ENCODE measurements around the gene CDK10. TPM values are rescaled to one million over a fixed set of nuclear protein-coding genes. Genes with fewer than 3 reads are reported as not detected.

The CDK10 gene
- 11.9 and 40.4 TPM in 2 replicates for total RNA-seq (2014; rRNA removed; shearing (Covaris generic); ENCODE audit: low replicate concordance)

GRCh38 chr16:89686520-89687091 lies at the start of gene CDK10:
Gene CDK10, plus strand, starts transcription at chr16:89686689. Its CDS starts 22 bp downstream, at chr16:89686711.
- H3K36me3 ChIP-seq = peaks cover 2% of the 10 kb centered on the region
- H3K9me3 ChIP-seq = no peaks in the 10 kb centered on the region
- no peaks in the 10 kb centered on the region for H3K27me3 ChIP-seq
- DNase-seq = peak; percentile 76
- H3K4me3 ChIP-seq = peak within 1 kb of the TSS; percentile 80

- H3K36me3 ChIP-seq = no peaks in the 10 kb centered on the region
- H3K9me3 ChIP-seq = no peaks in the 10 kb centered on the region
- H3K4me3 ChIP-seq = no peak overlapping the region
- no peak for DNase-seq
- H3K27me3 ChIP-seq = no peaks in the 10 kb centered on the region
Measured at GRCh38 chr16:89637379-89637778, 49.1 kb upstream of the CDK10 start.

DNA sequence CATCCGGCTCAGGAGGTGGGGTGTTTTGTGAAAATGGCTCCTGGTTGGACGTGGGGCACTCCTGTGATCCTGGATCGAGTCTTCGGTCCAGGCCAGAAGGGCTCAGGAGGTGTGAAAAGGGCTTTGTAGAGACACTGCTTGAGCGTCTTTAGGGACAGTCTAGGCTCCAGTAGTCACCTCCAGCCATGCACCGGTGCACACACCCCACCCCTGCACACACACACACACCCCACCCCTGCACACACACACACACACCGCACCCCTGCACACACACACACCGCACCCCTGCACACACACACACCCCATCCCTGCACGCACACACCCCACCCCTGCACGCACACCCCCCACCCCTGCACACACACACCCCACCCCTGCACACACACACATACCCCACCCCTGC lies 48.0 kb upstream of the CDK10 start:
- no peaks in the 10 kb centered on the region for H3K9me3 ChIP-seq
- no peak for DNase-seq
- H3K4me3 ChIP-seq = no peak overlapping the region
- H3K27me3 ChIP-seq = no peaks in the 10 kb centered on the region
- no peaks in the 10 kb centered on the region for H3K36me3 ChIP-seq

- Histone ChIP-seq H3K36me3 (no peaks in the 10 kb centered on the region), H3K9me3 (no peaks in the 10 kb centered on the region), H3K4me3 (no peak overlapping the region), H3K27me3 (no peaks in the 10 kb centered on the region)
- DNase-seq = no peak
Measured at GRCh38 chr16:89639385-89639784, 47.1 kb upstream of the CDK10 start.

- no peak overlapping the region for H3K4me3 ChIP-seq
- no peaks in the 10 kb centered on the region for H3K27me3 ChIP-seq
- H3K9me3 ChIP-seq = no peaks in the 10 kb centered on the region
- H3K36me3 ChIP-seq = no peaks in the 10 kb centered on the region
- DNase-seq = no peak
Measured at GRCh38 chr16:89641458-89642119, 44.9 kb upstream of the CDK10 start.

- Histone ChIP-seq H3K36me3 (0 out of 2 replicates have a peak, but pooled peaks cover 2% of the 10 kb centered on the region), H3K9me3 (no peaks in the 10 kb centered on the region)
- no peak for DNase-seq
Measured at GRCh38 chr16:89642574-89642973, 43.9 kb upstream of the CDK10 start.

DNA sequence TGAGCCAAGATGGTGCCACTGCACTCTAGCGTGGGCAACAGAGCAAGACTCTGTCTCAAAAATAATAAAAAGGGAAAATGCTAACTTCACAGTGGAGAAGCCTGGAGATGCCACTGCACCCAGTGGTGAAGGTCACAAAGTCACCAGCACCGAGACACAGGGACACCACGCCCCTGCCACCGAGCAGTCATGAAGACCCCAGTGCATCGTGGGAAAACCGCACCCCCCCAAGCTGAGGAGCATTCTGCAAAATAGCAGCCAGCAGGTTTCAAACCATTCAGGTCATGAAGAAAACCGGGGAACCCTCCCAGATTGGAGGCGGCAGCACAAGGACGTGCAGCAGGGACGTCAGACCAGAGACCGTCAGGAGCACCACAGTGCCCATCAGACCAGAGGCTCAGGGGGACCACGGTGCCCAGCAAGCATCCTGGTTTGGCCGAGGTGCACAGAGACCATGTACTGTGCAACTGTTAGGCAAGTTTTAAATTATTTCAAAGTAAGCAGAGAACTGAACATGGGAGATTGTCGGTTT lies 42.7 kb upstream of the CDK10 start:
- DNase-seq = no peak

More at GRCh38 chr16:89642574-89642973, 43.9 kb upstream of the CDK10 start:
- H3K27me3 ChIP-seq = no peaks in the 10 kb centered on the region
- no peak overlapping the region for H3K4me3 ChIP-seq

GRCh38 chr16:89645122-89645521 lies 41.4 kb upstream of the CDK10 start:
- 0 out of 2 replicates have a peak, but pooled peaks cover 2% of the 10 kb centered on the region for H3K36me3 ChIP-seq
- H3K4me3 ChIP-seq = no peak overlapping the region
- no peak for DNase-seq
- H3K9me3 ChIP-seq = no peaks in the 10 kb centered on the region
- no peaks in the 10 kb centered on the region for H3K27me3 ChIP-seq

More for the DNA sequence above, 42.7 kb upstream of the CDK10 start:
- Histone ChIP-seq H3K36me3 (0 out of 2 replicates have a peak, but pooled peaks cover 2% of the 10 kb centered on the region), H3K9me3 (no peaks in the 10 kb centered on the region), H3K4me3 (no peak overlapping the region), H3K27me3 (no peaks in the 10 kb centered on the region)

GRCh38 chr16:89646270-89646669 lies 40.2 kb upstream of the CDK10 start:
- Histone ChIP-seq H3K36me3 (0 out of 2 replicates have a peak, but pooled peaks cover 2% of the 10 kb centered on the region), H3K27me3 (no peaks in the 10 kb centered on the region), H3K4me3 (no peak overlapping the region), H3K9me3 (no peaks in the 10 kb centered on the region)
- no peak for DNase-seq

DNA sequence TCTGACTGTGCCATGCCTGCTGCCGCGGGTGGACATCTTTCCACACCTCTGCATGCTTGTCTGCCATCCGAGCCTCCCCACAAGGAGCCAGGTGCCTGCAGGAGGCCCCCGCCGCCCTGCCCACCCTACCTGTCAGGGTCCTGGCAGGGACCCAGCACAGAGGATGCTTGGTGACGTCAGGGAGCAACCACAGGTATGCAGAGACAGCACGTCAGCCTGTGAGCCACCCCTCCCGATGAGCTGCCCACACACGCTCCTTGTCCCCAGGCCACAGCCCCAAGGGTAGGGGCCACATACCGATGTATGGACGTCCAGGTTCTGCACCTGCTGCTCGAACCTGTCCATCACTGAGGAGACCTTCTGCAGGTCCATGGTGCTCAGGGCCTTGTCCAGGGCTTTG lies 39.6 kb upstream of the CDK10 start:
- Histone ChIP-seq H3K36me3 (0 out of 2 replicates have a peak, but pooled peaks cover 2% of the 10 kb centered on the region), H3K27me3 (no peaks in the 10 kb centered on the region), H3K4me3 (no peak overlapping the region), H3K9me3 (no peaks in the 10 kb centered on the region)
- no peak for DNase-seq

DNA sequence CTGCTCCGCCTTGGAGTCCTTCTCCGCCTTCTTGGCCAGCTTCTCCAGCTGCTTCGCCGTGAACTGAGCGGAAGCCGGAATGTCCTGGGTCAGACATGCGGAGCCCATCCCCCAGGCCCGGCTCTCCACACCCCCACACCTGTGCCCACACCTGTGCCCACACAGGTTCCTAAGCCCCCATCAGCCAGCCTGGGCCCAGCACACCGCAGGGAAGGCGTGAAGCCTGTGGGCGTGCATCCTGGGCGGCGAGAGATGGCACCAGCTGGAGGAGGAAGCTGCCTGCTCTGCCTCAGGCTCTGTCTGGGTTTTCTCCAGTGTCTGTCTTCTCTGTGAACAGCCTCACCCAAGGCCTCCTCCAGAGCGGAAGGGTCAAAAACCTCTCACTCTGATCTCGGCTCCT lies 34.9 kb upstream of the CDK10 start:
- Histone ChIP-seq H3K36me3 (peaks cover 2% of the 10 kb centered on the region; the same call in 1 of the 2 replicates), H3K4me3 (no peak overlapping the region), H3K9me3 (no peaks in the 10 kb centered on the region), H3K27me3 (no peaks in the 10 kb centered on the region)
- DNase-seq = no peak

GRCh38 chr16:89653656-89654295 lies 32.7 kb upstream of the CDK10 start:
- H3K4me3 ChIP-seq = no peak overlapping the region
- DNase-seq = no peak
- H3K27me3 ChIP-seq = no peaks in the 10 kb centered on the region
- no peaks in the 10 kb centered on the region for H3K9me3 ChIP-seq
- H3K36me3 ChIP-seq = no peaks in the 10 kb centered on the region; the same call in 1 of the 2 replicates

GRCh38 chr16:89655062-89655643 lies 31.3 kb upstream of the CDK10 start:
- no peaks in the 10 kb centered on the region for H3K27me3 ChIP-seq
- DNase-seq = no peak
- no peaks in the 10 kb centered on the region for H3K9me3 ChIP-seq
- no peak overlapping the region for H3K4me3 ChIP-seq
- H3K36me3 ChIP-seq = peaks cover 5% of the 10 kb centered on the region

- H3K27me3 ChIP-seq = no peaks in the 10 kb centered on the region
- H3K36me3 ChIP-seq = peaks cover 16% of the 10 kb centered on the region
- peak overlapping the region; percentile 87 for H3K4me3 ChIP-seq
- DNase-seq = no peak
- no peaks in the 10 kb centered on the region for H3K9me3 ChIP-seq
Measured at GRCh38 chr16:89656435-89657121, 29.9 kb upstream of the CDK10 start.

GRCh38 chr16:89657442-89658220 lies 28.9 kb upstream of the CDK10 start, which contains the start of the genes CHMP1A and SPATA33:
Gene CHMP1A, minus strand, starts transcription at chr16:89657708. Its CDS starts 120 bp downstream, at chr16:89657588.
Gene SPATA33, plus strand, starts transcription at chr16:89657836. Its CDS starts 76 bp downstream, at chr16:89657912.
- Histone ChIP-seq H3K36me3 (peaks cover 21% of the 10 kb centered on the region), H3K4me3 (peak within 1 kb of the TSS; percentile 87), H3K27me3 (no peaks in the 10 kb centered on the region), H3K9me3 (no peaks in the 10 kb centered on the region)
- DNase-seq = peak; percentile 78
